HepG2 (cell line): Measurements from ENCODE around the gene SLC16A3. TPM values are rescaled to one million over a fixed set of nuclear protein-coding genes. Genes with fewer than 3 reads are reported as not detected.
A peak's percentile ranks its signal among the peaks of the same experiment; 100 is the strongest.

Source experiments
- ATAC-seq: fragments of 200-7000 bp; cut with Tn5 transposase; 3 replicates; pipeline ENCODE4 v1.9.1; 2020; ENCODE audit warnings: mild to moderate bottlenecking, moderate library complexity
- BruUV-seq: library from RNA; stranded (reverse); fragments of 400-500 nt; replicated peaks from 2 replicates; lab custom pipeline; 2021; lab: Mats Ljungman, UMichigan
- CTCF ChIA-PET: fragments of 300-600 bp; formaldehyde crosslinking; extraction: SDS; loops from one replicate; lab custom pipeline; 2021; ENCODE audit warnings: low total read pairs, inconsistent platforms, low intra/inter-chr PET ratio; lab: Yijun Ruan, JAX
- POLR2A ChIA-PET: fragments of 350-600 bp; sonication (Branson Sonifier 250); formaldehyde crosslinking; loops from one replicate; lab custom pipeline; 2020; ENCODE audit warnings: antibody characterized with exemption, inconsistent platforms; lab: Yijun Ruan, JAX
- DNase-seq: peaks from one replicate; pipeline ENCODE4 v3.0.0-alpha.2; 2015; ENCODE audit warnings: low spot score
- FAIRE-seq: peaks from 3 replicates; lab custom pipeline; 2011; peaks lifted over from hg19 to GRCh38; lab: Jason Lieb, UNC
- H2AFZ ChIP-seq: one replicate; pipeline ENCODE4 v1.6.1; 2011; ENCODE audit warnings: low read length, inconsistent platforms
- H3K27ac ChIP-seq: fragments of 300-600 bp; 3 replicates; pipeline ENCODE4 v1.8.0; 2011; ENCODE audit warnings: mixed run types, mild to moderate bottlenecking, mixed read lengths, low read length, inconsistent platforms; ENCODE audit not compliant: insufficient read depth; ENCODE audit errors: extremely low read length
- H3K27me3 ChIP-seq, 2 experiments: fragments of 200-600 bp in 1 of 2; 2 replicates in 1 of 2; 3 replicates in 1 of 2; pipeline versions ENCODE4 v1.6.0 to v1.8.0; 2011; ENCODE audit warnings: low read length in 2 of 2, mild to moderate bottlenecking in 2 of 2, moderate library complexity in 2 of 2, inconsistent platforms in 1 of 2; ENCODE audit not compliant: insufficient read depth in 2 of 2, control insufficient read depth in 1 of 2
- H3K36me3 ChIP-seq, 2 experiments: fragments of 200-600 bp in 1 of 2; replicated peaks in 1 of 2; 2 replicates in 1 of 2; 3 replicates in 1 of 2; pipeline versions ENCODE4 v1.5.1 to v1.8.0; 2011; ENCODE audit warnings: low read length in 2 of 2, inconsistent platforms in 1 of 2; ENCODE audit not compliant: insufficient read depth in 2 of 2, control insufficient read depth in 1 of 2
- H3K4me1 ChIP-seq: 2 replicates; pipeline ENCODE4 v1.5.1; 2012; ENCODE audit warnings: low read length, inconsistent platforms; ENCODE audit not compliant: insufficient read depth
- H3K4me2 ChIP-seq: 2 replicates; pipeline ENCODE4 v1.6.0; 2011; ENCODE audit warnings: low read depth, low read length, inconsistent platforms
- H3K4me3 ChIP-seq, 3 experiments: fragments of 200-600 bp in 1 of 3; sonication (generic), shearing (Covaris generic) in 1 of 3; replicated peaks in 1 of 3; 2 replicates each; pipeline ENCODE4 v1.5.1; 2011 to 2016; ENCODE audit warnings: low read length in 3 of 3, inconsistent platforms in 2 of 3, low read depth in 2 of 3, mild to moderate bottlenecking in 2 of 3, control low read depth in 1 of 3, mixed read lengths in 1 of 3; ENCODE audit not compliant: insufficient read depth in 1 of 3
- H3K79me2 ChIP-seq: one replicate; pipeline ENCODE4 v1.6.1; 2011; ENCODE audit warnings: low read length, inconsistent platforms; ENCODE audit not compliant: insufficient read depth
- H3K9ac ChIP-seq: 2 replicates; pipeline ENCODE4 v1.6.0; 2011; ENCODE audit warnings: mild to moderate bottlenecking, low read depth, low read length, inconsistent platforms; ENCODE audit not compliant: insufficient read depth
- H3K9me3 ChIP-seq: 2 replicates; pipeline ENCODE4 v1.5.1; 2012; ENCODE audit warnings: mild to moderate bottlenecking, low read length
- H4K20me1 ChIP-seq: 2 replicates; pipeline ENCODE4 v1.6.0; 2011; ENCODE audit warnings: inconsistent platforms, mild to moderate bottlenecking, low read length, moderate library complexity; ENCODE audit not compliant: insufficient read depth
- BORCS8-MEF2B ChIP-seq: sonication (generic); formaldehyde crosslinking; IDR thresholded peaks from 2 replicates; pipeline ENCODE4 v1.8.0; 2022; ENCODE audit warnings: mild to moderate bottlenecking, missing genetic modification reagents
- CERS6 ChIP-seq: sonication (generic); formaldehyde crosslinking; IDR thresholded peaks from 2 replicates; pipeline ENCODE4 v1.5.0; 2020; ENCODE audit warnings: missing genetic modification reagents
- HOXA5 ChIP-seq: sonication (generic); formaldehyde crosslinking; IDR thresholded peaks from 2 replicates; pipeline ENCODE4 v1.4.0; 2020; ENCODE audit warnings: missing genetic modification reagents
- HOXA7 ChIP-seq: sonication (generic); formaldehyde crosslinking; IDR thresholded peaks from 2 replicates; pipeline ENCODE4 v1.8.1; 2022; ENCODE audit warnings: mild to moderate bottlenecking, missing genetic modification reagents, moderate library complexity
- JARID2 ChIP-seq: sonication (generic); formaldehyde crosslinking; IDR thresholded peaks from 2 replicates; pipeline ENCODE4 v1.8.1; 2023; ENCODE audit warnings: missing genetic modification reagents, inconsistent platforms; ENCODE audit not compliant: insufficient replicate concordance
- JUND ChIP-seq: sonication (generic); formaldehyde crosslinking; IDR thresholded peaks from 2 replicates; pipeline ENCODE4 v1.8.0; 2022; ENCODE audit warnings: mild to moderate bottlenecking, missing genetic modification reagents
- MTERF4 ChIP-seq: sonication (generic); formaldehyde crosslinking; IDR thresholded peaks from 2 replicates; pipeline ENCODE4 v1.8.0; 2023; ENCODE audit warnings: mild to moderate bottlenecking, missing genetic modification reagents
- NFE2L1 ChIP-seq: sonication (generic); formaldehyde crosslinking; IDR thresholded peaks from 2 replicates; pipeline ENCODE4 v1.4.0; 2020; ENCODE audit warnings: missing genetic modification reagents, mild to moderate bottlenecking, borderline replicate concordance
- PREB ChIP-seq: sonication (generic); formaldehyde crosslinking; IDR thresholded peaks from 2 replicates; pipeline ENCODE4 v1.4.0; 2020; ENCODE audit warnings: missing genetic modification reagents
- RBM22 ChIP-seq: fragments of 200-400 bp; formaldehyde crosslinking; optimal IDR thresholded peaks from 2 replicates; pipeline ENCODE3; 2017; ENCODE audit warnings: mild to moderate bottlenecking, low read length, moderate library complexity
- RFX5 ChIP-seq: IDR thresholded peaks from 2 replicates; pipeline ENCODE4 v1.6.1; 2011; ENCODE audit warnings: low read depth, low read length, improper control_type of control experiment
- SNAPC2 ChIP-seq: sonication (generic); formaldehyde crosslinking; IDR thresholded peaks from 2 replicates; pipeline ENCODE4 v1.8.1; 2022; ENCODE audit warnings: mild to moderate bottlenecking, missing genetic modification reagents
- SP4 ChIP-seq: sonication (generic); formaldehyde crosslinking; IDR thresholded peaks from 2 replicates; pipeline ENCODE4 v1.8.1; 2023; ENCODE audit warnings: mild to moderate bottlenecking, missing genetic modification reagents
- ZFP82 ChIP-seq: sonication (generic); formaldehyde crosslinking; IDR thresholded peaks from 2 replicates; pipeline ENCODE4 v1.5.1; 2020; ENCODE audit warnings: mild to moderate bottlenecking, missing genetic modification reagents, borderline replicate concordance
- ZNF605 ChIP-seq: sonication (generic); formaldehyde crosslinking; IDR thresholded peaks from 2 replicates; pipeline ENCODE4 v1.8.0; 2022; ENCODE audit warnings: mild to moderate bottlenecking, missing genetic modification reagents
- ZNF619 ChIP-seq: sonication (generic); formaldehyde crosslinking; IDR thresholded peaks from 2 replicates; pipeline ENCODE4 v1.4.0; 2020; ENCODE audit warnings: mild to moderate bottlenecking, missing genetic modification reagents
- ZNF883 ChIP-seq: sonication (generic); formaldehyde crosslinking; IDR thresholded peaks from 2 replicates; pipeline ENCODE4 v1.5.1; 2020; ENCODE audit warnings: mild to moderate bottlenecking, missing genetic modification reagents; ENCODE audit errors: not compliant biosample characterization
- WGBS: methylation state at CpG from one replicate; pipeline ENCODE4 v1.1.6; 2017; ENCODE audit warnings: low lambda C conversion rate; 5-methylcytosine and 5-hydroxymethylcytosine counted together
- in situ Hi-C: cut with HindIII; loops from 2 replicates; pipeline ENCODE4 v1.10.0; 2017; ENCODE audit warnings: low pct_unique_long_range_greater_than_20kb; ENCODE audit not compliant: extremely low pct_ligation_motif_present
- intact Hi-C: fragments of 100-400 bp; cut with micrococcal nuclease; formaldehyde crosslinking; loops from one replicate; pipeline ENCODE4 v1.10.0; 2022; ENCODE audit not compliant: unreplicated experiment
- polyA plus RNA-seq, 8 experiments: library from polyadenylated mRNA; depleted of rRNA in 3 of 8; stranded (reverse) in 7 of 8; unstranded in 1 of 8; fragments of >200 nt; fragmentation: Illumina TruSeq in 4 of 8; extraction: Trizol in 4 of 8; gene quantifications; 2 replicates each; pipeline versions ENCODE4 v1.2.1 to v1.2.3, GENCODE V29; 2011 to 2016; ENCODE audit warnings: low read depth in 4 of 8, missing spikeins in 1 of 8, mixed read lengths in 1 of 8; ENCODE audit not compliant: insufficient read depth in 1 of 8
- total RNA-seq, 5 experiments: library from RNA; depleted of rRNA; stranded (reverse); fragments of >200 nt; fragmentation: Illumina TruSeq; extraction: Trizol; gene quantifications; 2 replicates each; pipeline ENCODE4 v1.2.3, GENCODE V29; 2016; ENCODE audit warnings: low read depth in 1 of 5

Gene SLC16A3
- total and polyA plus RNA-seq, 2 of the 13 experiments (the other 11 are each of a cell fraction or from before 2014, with no cell fraction given): 242 to 349 TPM

DNA sequence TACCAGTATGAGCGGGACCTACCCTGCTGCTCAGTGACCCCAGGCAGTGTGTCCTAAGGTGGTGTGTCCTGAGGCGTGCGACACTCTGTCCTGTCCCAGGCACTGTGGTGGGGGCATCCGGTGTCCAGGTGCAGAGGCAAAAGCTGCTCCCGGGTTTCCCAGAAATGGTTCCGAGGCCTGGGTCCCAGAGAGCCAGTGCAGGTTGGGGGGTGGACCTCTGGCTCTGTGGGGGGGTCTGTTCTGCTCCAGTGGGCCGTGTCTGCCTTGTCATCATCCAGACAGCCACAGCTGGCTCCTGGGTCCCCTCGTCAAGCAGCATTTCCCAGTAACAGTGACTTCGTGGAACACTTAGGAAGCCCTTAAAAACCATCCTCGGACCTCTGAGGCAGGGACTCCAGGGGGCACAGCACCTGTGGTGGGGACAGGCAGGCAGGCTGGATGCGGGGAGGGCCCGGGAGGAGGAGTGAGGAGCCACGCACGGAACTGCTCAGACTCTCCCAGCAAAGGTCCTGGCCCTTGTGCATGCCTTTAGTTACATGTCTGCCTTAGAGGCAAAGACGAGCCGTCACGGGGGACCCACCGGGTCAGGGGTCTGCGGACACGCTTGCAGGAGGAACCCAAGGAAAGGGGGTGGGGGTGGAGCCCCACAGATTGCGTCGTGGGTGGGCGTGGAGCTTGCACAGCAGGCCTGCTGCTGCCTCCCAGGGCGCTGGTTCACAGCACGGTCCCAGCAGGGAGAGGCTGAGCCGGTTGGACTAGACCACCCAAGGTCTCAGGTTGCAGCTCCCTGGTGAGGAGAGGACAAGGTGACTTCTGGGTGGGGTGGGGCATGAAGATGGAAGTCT, 5.6 kb downstream of the SLC16A3 start (continued):
- no peak for TF ChIP-seq SNAPC2 (CRISPR knock-in tag)
- no peak for TF ChIP-seq ZNF619
- 0 out of 2 replicates have a peak, but pooled peaks have one; percentile 41 for TF ChIP-seq MTERF4 (CRISPR knock-in tag)

- ChIA-PET POLR2A (interaction anchor here (0.8 to 2.6 kb wide), 14 partner anchors 7 to 243 kb away, joined by 3 to 23 read pairs (median 4); partner anchors contain the start of gene CCDC57), CTCF (no interaction called here)
- BruUV-seq: no TSS peak
- Histone ChIP-seq H3K9me3 (no peaks in the 10 kb centered on the region), H4K20me1 (peaks cover 94% of the 10 kb centered on the region), H3K36me3 (peaks cover 35 to 44% of the 10 kb centered on the region in 2 experiments), H3K4me2 (peak overlapping the region; percentile 33), H3K4me1 (peaks cover 87% of the 10 kb centered on the region), H3K27ac (peak overlapping the region; percentile 59), H3K27me3 (no peaks in the 10 kb centered on the region; a peak in 1 of 5 replicates), H2AFZ (no peak overlapping the region), H3K79me2 (peaks cover 63% of the 10 kb centered on the region), H3K4me3 (peak overlapping the region in 1 of 3 experiments; percentile 27; a peak in 1 of 6 replicates), H3K9ac (peak overlapping the region; percentile 19)
- intact Hi-C loops (loop anchor here (10.0 kb wide), 1 partner anchor 130 kb away; no protein-coding TSS in a partner anchor), in situ Hi-C loops (no loop called here)
- WGBS: 59% methylated on average over 9 of the region's 19 CpGs
- no peak for FAIRE-seq
- no peak for DNase-seq
- no peak for ATAC-seq
- no peak; the same call in 1 of the 2 replicates for TF ChIP-seq HOXA5 (CRISPR knock-in tag)
- 0 out of 2 replicates have a peak, but pooled peaks have one; percentile 29 for TF ChIP-seq SP4 (CRISPR knock-in tag)
- 0 out of 2 replicates have a peak, but pooled peaks have one; percentile 3 for TF ChIP-seq JUND (CRISPR knock-in tag)
- 0 out of 2 replicates have a peak, but pooled peaks have one; percentile 37 for TF ChIP-seq CERS6
- peak; percentile 19 for TF ChIP-seq JARID2 (CRISPR knock-in tag)
- no peak for TF ChIP-seq RFX5
- peak; percentile 0 for TF ChIP-seq RBM22
- no peak for TF ChIP-seq ZNF605
- no peak for TF ChIP-seq NFE2L1 (CRISPR knock-in tag)
- TF ChIP-seq ZFP82: peak; percentile 5; the same call in 1 of the 2 replicates
- TF ChIP-seq PREB (CRISPR knock-in tag): no peak
- no peak for TF ChIP-seq HOXA7 (CRISPR knock-in tag)
- TF ChIP-seq BORCS8-MEF2B (CRISPR knock-in tag): 0 out of 2 replicates have a peak, but pooled peaks have one; percentile 24
- no peak for TF ChIP-seq ZNF883 (CRISPR knock-in tag)
Observed at GRCh38 chr17:82235056-82235774, 6.4 kb downstream of the SLC16A3 start.
